GM12878 (cell line): ENCODE results near the gene PLA2G4A. TPM values are rescaled to one million over a fixed set of nuclear protein-coding genes. Genes with fewer than 3 reads are reported as not detected.

Experiments
- ATAC-seq: fragments of 200-7000 bp; cut with Tn5 transposase; 3 replicates; pipeline ENCODE4 v1.9.1; 2020; ENCODE audit warnings: mild to moderate bottlenecking, moderate library complexity
- BruUV-seq: library from RNA; stranded (reverse); fragments of 400-500 nt; replicated peaks from 2 replicates; lab custom pipeline; 2021; lab: Mats Ljungman, UMichigan
- CTCF ChIA-PET: fragments of 300-600 bp; sonication (Branson Sonifier 250); formaldehyde crosslinking; extraction: SDS; loops from one replicate; lab custom pipeline; 2021; ENCODE audit warnings: inconsistent platforms; lab: Yijun Ruan, JAX
- POLR2A ChIA-PET: fragments of 350-600 bp; formaldehyde crosslinking; extraction: SDS; loops from one replicate; lab custom pipeline; 2021; ENCODE audit warnings: inconsistent platforms; lab: Charles Lee
- RAD21 ChIA-PET: fragments of 300-600 bp; sonication (Branson Sonifier 250); formaldehyde crosslinking; loops from one replicate; lab custom pipeline; 2023; ENCODE audit warnings: antibody characterized with exemption; ENCODE audit not compliant: unreplicated experiment; lab: Charles Lee
- SMC1A ChIA-PET: fragments of 300-600 bp; sonication (Branson Sonifier 250); formaldehyde crosslinking; loops from one replicate; lab custom pipeline; 2023; ENCODE audit not compliant: unreplicated experiment, uncharacterized antibody; lab: Charles Lee
- DNase-seq: peaks from one replicate; pipeline ENCODE4 v3.0.0-alpha.2; 2011; ENCODE audit warnings: low read depth, low spot score
- FAIRE-seq: peaks from 3 replicates; lab custom pipeline; 2011; peaks lifted over from hg19 to GRCh38; lab: Jason Lieb, UNC
- H2AFZ ChIP-seq: 2 replicates; pipeline ENCODE4 v1.6.0; 2011; ENCODE audit warnings: low read depth, low read length, control low read depth; ENCODE audit not compliant: control insufficient read depth
- H3K27ac ChIP-seq: 2 replicates; pipeline ENCODE4 v1.5.1; 2011; ENCODE audit warnings: control low read depth; ENCODE audit not compliant: control insufficient read depth, insufficient read depth
- H3K27me3 ChIP-seq, 2 experiments: replicated peaks in 1 of 2; 2 replicates each; pipeline versions ENCODE4 v1.6.0 to v1.6.1; 2011; ENCODE audit warnings: low read length in 1 of 2; ENCODE audit not compliant: control insufficient read depth in 2 of 2, insufficient read depth in 2 of 2
- H3K36me3 ChIP-seq, 2 experiments: 2 replicates each; pipeline ENCODE4 v1.5.1; 2011; ENCODE audit warnings: low read length in 1 of 2; ENCODE audit not compliant: control insufficient read depth in 2 of 2, insufficient read depth in 2 of 2
- H3K4me1 ChIP-seq: 2 replicates; pipeline ENCODE4 v1.6.1; 2011; ENCODE audit warnings: mild to moderate bottlenecking, low read length, moderate library complexity, mixed read lengths; ENCODE audit not compliant: control insufficient read depth, insufficient read depth
- H3K4me2 ChIP-seq: 2 replicates; pipeline ENCODE4 v1.6.0; 2011; ENCODE audit warnings: control low read depth; ENCODE audit not compliant: control insufficient read depth, insufficient read depth
- H3K4me3 ChIP-seq: fragments of 200-600 bp; sonication (generic); 2 replicates; pipeline ENCODE4 v1.5.1; 2016
- H3K79me2 ChIP-seq: 2 replicates; pipeline ENCODE4 v1.6.0; 2011; ENCODE audit warnings: low read length; ENCODE audit not compliant: control insufficient read depth, insufficient read depth
- H3K9ac ChIP-seq: 2 replicates; pipeline ENCODE4 v1.8.0; 2011; ENCODE audit warnings: low read length, control low read depth, mixed read lengths; ENCODE audit not compliant: control insufficient read depth, insufficient read depth
- H3K9me3 ChIP-seq: replicated peaks from 3 replicates; pipeline ENCODE4 v1.5.1; 2011; ENCODE audit warnings: mild to moderate bottlenecking, low read length; ENCODE audit not compliant: control insufficient read depth, insufficient read depth
- H4K20me1 ChIP-seq: 2 replicates; pipeline ENCODE4 v1.6.0; 2011; ENCODE audit not compliant: control insufficient read depth, insufficient read depth
- ATF7 ChIP-seq: fragments of 450-650 bp; IDR thresholded peaks from 2 replicates; pipeline ENCODE4 v1.6.1; 2016; ENCODE audit warnings: low read depth, mild to moderate bottlenecking
- DPF2 ChIP-seq: fragments of 450-650 bp; IDR thresholded peaks from 2 replicates; pipeline ENCODE4 v1.6.1; 2017; ENCODE audit warnings: mild to moderate bottlenecking
- EED ChIP-seq: sonication (generic); IDR thresholded peaks from 2 replicates; pipeline ENCODE4 v1.6.1; 2016; ENCODE audit warnings: antibody characterized with exemption, low read depth
- MTA3 ChIP-seq: IDR thresholded peaks from 2 replicates; pipeline ENCODE4 v1.6.1; 2012; ENCODE audit warnings: low read length, inconsistent platforms, borderline replicate concordance
- POLR2A ChIP-seq: IDR thresholded peaks from 2 replicates; pipeline ENCODE4 v1.6.1; 2011; ENCODE audit warnings: low read depth, mild to moderate bottlenecking, low read length
- RAD21 ChIP-seq: IDR thresholded peaks from 2 replicates; pipeline ENCODE4 v1.6.1; 2011; ENCODE audit warnings: mild to moderate bottlenecking, low read depth, low read length, moderate library complexity; ENCODE audit not compliant: insufficient read depth
- ZNF207 ChIP-seq: fragments of 450-650 bp; IDR thresholded peaks from 2 replicates; pipeline ENCODE4 v1.6.1; 2014; ENCODE audit warnings: antibody characterized with exemption, mild to moderate bottlenecking, borderline replicate concordance
- WGBS: methylation state at CpG from one replicate; pipeline ENCODE4 v1.1.6; 2016; ENCODE audit warnings: low lambda C conversion rate; ENCODE audit not compliant: insufficient replicate concordance, insufficient coverage; ENCODE audit errors: missing lambda C conversion rate; 5-methylcytosine and 5-hydroxymethylcytosine counted together
- in situ Hi-C: fragments of 300-500 bp; cut with MboI; formaldehyde crosslinking; loops from 9 replicates; pipeline ENCODE4 v1.14.3; 2018; ENCODE audit warnings: mixed read lengths
- intact Hi-C: fragments of 100-400 bp; cut with micrococcal nuclease; formaldehyde crosslinking; loops from one replicate; pipeline ENCODE4 v1.14.2; 2022; ENCODE audit not compliant: unreplicated experiment
- polyA plus RNA-seq, 11 experiments: library from polyadenylated mRNA; depleted of rRNA in 4 of 11; unstranded in 6 of 11; stranded (reverse) in 5 of 11; fragments of >200 nt; fragmentation: Nextera tagmentation in 4 of 11; fragmentation: Illumina TruSeq in 1 of 11; extraction: Ambion mirVana in 4 of 11; extraction: Trizol in 1 of 11; gene quantifications; 1 replicate in 1 of 11; 2 replicates in 10 of 11; pipeline versions ENCODE4 v1.2.1 to v1.2.3, GENCODE V29; 2011 to 2016; ENCODE audit warnings: inconsistent platforms in 2 of 11, missing spikeins in 2 of 11, low read depth in 1 of 11
- total RNA-seq, 4 experiments: library from RNA; depleted of rRNA in 3 of 4; stranded (reverse); fragments of >200 nt in 3 of 4; fragmentation: Illumina TruSeq in 1 of 4; extraction: Trizol in 1 of 4; gene quantifications; 2 replicates each; pipeline versions ENCODE4 v1.2.1 to v1.2.3, GENCODE V29; 2013 to 2021
- TF ChIP-seq, protein P1 (sequence below): IDR thresholded peaks from 2 replicates; pipeline ENCODE4 v1.6.1; 2012; ENCODE audit warnings: low read depth, low read length, improper control_type of control experiment
- TF ChIP-seq, protein P2 (sequence below): fragments of 450-650 bp; IDR thresholded peaks from 2 replicates; pipeline ENCODE4 v1.6.1; 2016; ENCODE audit warnings: mild to moderate bottlenecking
- TF ChIP-seq, protein P3 (sequence below): IDR thresholded peaks from 2 replicates; pipeline ENCODE4 v1.6.1; 2012; ENCODE audit warnings: improper control_type of control experiment, low read depth, low read length; ENCODE audit not compliant: insufficient replicate concordance
- TF ChIP-seq, protein P4 (sequence below): fragments of 450-650 bp; IDR thresholded peaks from 2 replicates; pipeline ENCODE4 v1.6.1; 2017; ENCODE audit warnings: mild to moderate bottlenecking, low read depth, inconsistent platforms; ENCODE audit not compliant: poor library complexity, severe bottlenecking

PLA2G4A gene
- total and polyA plus RNA-seq, 10 of the 15 experiments (the other 5 are each of a cell fraction or from before 2014, with no cell fraction given), result 0.70 to 3.3 (median 1.5) TPM; not detected in 1

DNA sequence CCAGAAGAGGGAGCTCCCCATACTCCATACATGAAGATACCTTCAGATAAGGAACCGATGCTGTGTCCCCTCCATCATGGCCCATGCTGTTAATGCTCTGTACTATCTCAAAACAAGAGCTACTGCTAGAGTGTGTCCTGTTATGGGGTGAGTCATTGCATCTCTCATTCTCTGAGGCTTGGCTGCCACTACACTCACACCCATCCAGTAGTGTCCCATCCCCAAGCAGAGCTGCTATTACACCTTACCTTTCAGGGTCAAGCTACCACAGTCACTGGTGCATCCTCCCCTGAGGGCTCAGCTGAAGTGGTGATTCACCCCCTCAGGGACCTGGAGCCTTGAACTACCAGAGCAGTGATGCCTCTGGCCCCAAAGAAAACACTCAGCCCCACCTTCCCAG lies 198.5 kb downstream of the PLA2G4A start (continued):
- TF ChIP-seq, protein P1, sequence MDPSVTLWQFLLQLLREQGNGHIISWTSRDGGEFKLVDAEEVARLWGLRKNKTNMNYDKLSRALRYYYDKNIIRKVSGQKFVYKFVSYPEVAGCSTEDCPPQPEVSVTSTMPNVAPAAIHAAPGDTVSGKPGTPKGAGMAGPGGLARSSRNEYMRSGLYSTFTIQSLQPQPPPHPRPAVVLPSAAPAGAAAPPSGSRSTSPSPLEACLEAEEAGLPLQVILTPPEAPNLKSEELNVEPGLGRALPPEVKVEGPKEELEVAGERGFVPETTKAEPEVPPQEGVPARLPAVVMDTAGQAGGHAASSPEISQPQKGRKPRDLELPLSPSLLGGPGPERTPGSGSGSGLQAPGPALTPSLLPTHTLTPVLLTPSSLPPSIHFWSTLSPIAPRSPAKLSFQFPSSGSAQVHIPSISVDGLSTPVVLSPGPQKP, result no peak
- TF ChIP-seq ZNF207 (no peak), RAD21 (no peak), POLR2A (no peak), EED (no peak)
- TF ChIP-seq, protein P2, sequence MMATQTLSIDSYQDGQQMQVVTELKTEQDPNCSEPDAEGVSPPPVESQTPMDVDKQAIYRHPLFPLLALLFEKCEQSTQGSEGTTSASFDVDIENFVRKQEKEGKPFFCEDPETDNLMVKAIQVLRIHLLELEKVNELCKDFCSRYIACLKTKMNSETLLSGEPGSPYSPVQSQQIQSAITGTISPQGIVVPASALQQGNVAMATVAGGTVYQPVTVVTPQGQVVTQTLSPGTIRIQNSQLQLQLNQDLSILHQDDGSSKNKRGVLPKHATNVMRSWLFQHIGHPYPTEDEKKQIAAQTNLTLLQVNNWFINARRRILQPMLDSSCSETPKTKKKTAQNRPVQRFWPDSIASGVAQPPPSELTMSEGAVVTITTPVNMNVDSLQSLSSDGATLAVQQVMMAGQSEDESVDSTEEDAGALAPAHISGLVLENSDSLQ, result no peak

DNA sequence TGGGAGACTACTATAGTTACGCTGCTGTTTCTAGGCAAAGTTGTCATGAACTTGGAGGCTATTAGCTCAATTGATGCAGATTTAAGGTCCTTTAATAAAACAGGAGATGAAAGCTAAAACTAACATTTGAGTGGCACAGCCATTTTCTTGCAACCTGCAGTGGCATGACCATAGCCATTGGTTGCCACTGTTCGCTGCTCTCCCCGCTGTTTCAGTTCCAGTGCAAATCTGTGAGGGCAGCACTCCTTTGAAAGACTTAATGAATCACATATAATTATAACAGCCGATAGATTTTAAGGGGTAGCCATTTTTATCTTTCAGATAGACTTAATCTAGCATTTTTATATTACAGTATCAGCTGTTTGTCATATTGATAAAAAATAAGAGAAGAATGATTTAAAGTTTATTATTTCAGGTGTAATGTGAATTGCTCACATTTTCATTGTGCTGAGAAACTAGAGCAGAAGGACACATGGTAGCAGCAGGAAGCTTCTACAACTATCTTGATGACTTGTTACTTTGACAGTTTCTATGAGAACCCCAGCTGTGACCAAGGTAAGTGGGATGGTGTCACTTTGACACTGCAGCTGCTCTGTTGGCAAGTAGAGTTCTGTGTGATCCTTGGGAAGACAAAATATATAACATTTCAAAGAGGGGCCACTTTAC lies 203.7 kb downstream of the PLA2G4A start:
- Histone ChIP-seq H2AFZ (no peak overlapping the region), H3K4me2 (no peak overlapping the region)
- TF ChIP-seq, protein P2, result no peak
- TF ChIP-seq, protein P3, sequence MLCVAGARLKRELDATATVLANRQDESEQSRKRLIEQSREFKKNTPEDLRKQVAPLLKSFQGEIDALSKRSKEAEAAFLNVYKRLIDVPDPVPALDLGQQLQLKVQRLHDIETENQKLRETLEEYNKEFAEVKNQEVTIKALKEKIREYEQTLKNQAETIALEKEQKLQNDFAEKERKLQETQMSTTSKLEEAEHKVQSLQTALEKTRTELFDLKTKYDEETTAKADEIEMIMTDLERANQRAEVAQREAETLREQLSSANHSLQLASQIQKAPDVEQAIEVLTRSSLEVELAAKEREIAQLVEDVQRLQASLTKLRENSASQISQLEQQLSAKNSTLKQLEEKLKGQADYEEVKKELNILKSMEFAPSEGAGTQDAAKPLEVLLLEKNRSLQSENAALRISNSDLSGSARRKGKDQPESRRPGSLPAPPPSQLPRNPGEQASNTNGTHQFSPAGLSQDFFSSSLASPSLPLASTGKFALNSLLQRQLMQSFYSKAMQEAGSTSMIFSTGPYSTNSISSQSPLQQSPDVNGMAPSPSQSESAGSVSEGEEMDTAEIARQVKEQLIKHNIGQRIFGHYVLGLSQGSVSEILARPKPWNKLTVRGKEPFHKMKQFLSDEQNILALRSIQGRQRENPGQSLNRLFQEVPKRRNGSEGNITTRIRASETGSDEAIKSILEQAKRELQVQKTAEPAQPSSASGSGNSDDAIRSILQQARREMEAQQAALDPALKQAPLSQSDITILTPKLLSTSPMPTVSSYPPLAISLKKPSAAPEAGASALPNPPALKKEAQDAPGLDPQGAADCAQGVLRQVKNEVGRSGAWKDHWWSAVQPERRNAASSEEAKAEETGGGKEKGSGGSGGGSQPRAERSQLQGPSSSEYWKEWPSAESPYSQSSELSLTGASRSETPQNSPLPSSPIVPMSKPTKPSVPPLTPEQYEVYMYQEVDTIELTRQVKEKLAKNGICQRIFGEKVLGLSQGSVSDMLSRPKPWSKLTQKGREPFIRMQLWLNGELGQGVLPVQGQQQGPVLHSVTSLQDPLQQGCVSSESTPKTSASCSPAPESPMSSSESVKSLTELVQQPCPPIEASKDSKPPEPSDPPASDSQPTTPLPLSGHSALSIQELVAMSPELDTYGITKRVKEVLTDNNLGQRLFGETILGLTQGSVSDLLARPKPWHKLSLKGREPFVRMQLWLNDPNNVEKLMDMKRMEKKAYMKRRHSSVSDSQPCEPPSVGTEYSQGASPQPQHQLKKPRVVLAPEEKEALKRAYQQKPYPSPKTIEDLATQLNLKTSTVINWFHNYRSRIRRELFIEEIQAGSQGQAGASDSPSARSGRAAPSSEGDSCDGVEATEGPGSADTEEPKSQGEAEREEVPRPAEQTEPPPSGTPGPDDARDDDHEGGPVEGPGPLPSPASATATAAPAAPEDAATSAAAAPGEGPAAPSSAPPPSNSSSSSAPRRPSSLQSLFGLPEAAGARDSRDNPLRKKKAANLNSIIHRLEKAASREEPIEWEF, result no peak
- TF ChIP-seq, protein P4, sequence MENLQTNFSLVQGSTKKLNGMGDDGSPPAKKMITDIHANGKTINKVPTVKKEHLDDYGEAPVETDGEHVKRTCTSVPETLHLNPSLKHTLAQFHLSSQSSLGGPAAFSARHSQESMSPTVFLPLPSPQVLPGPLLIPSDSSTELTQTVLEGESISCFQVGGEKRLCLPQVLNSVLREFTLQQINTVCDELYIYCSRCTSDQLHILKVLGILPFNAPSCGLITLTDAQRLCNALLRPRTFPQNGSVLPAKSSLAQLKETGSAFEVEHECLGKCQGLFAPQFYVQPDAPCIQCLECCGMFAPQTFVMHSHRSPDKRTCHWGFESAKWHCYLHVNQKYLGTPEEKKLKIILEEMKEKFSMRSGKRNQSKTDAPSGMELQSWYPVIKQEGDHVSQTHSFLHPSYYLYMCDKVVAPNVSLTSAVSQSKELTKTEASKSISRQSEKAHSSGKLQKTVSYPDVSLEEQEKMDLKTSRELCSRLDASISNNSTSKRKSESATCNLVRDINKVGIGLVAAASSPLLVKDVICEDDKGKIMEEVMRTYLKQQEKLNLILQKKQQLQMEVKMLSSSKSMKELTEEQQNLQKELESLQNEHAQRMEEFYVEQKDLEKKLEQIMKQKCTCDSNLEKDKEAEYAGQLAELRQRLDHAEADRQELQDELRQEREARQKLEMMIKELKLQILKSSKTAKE, result no peak
- no peak for TF ChIP-seq MTA3
- no peak for TF ChIP-seq DPF2
- TF ChIP-seq ATF7, result no peak
- TF ChIP-seq, all 136 proteins: peak for 0
- ChIA-PET CTCF (no interaction called here), RAD21 (no interaction called here), POLR2A (interaction anchor here (0.6 kb wide), 1 partner anchor 38 kb away, joined by 6 read pairs; no protein-coding TSS in a partner anchor), SMC1A (interaction anchor here (1.0 kb wide), 2 partner anchors 14 to 414 kb away, joined by 3 read pairs; no protein-coding TSS in a partner anchor)
- Histone ChIP-seq H3K4me1 (no peaks in the 10 kb centered on the region), H3K9ac (no peak overlapping the region), H3K36me3 (no peaks in the 10 kb centered on the region), H3K4me3 (no peak overlapping the region), H3K79me2 (no peaks in the 10 kb centered on the region), H3K27ac (no peak overlapping the region), H4K20me1 (no peaks in the 10 kb centered on the region), H3K9me3 (no peaks in the 10 kb centered on the region; the same call in 2 of the 3 replicates), H3K27me3 (no peaks in the 10 kb centered on the region)
- in situ Hi-C loops (no loop called here), intact Hi-C loops (no loop called here)
- DNase-seq (no peak), ATAC-seq (peak; percentile 51), FAIRE-seq (no peak)
- BruUV-seq, result no TSS peak
- WGBS, result 33% methylated on average over 4 of the region's 4 CpGs
